NCI-H2196 treated with DMSO at 0.1 percent for 48 hours (cell line): ENCODE results near the gene PLA2G4B.
A peak's percentile ranks its signal among the peaks of the same experiment; 100 is the strongest.

Experiments used
- DNase-seq: peaks from one replicate; lab custom pipeline; 2025; ENCODE audit not compliant: unreplicated experiment; lab: John Stamatoyannopoulos, UW

PLA2G4B gene

DNA sequence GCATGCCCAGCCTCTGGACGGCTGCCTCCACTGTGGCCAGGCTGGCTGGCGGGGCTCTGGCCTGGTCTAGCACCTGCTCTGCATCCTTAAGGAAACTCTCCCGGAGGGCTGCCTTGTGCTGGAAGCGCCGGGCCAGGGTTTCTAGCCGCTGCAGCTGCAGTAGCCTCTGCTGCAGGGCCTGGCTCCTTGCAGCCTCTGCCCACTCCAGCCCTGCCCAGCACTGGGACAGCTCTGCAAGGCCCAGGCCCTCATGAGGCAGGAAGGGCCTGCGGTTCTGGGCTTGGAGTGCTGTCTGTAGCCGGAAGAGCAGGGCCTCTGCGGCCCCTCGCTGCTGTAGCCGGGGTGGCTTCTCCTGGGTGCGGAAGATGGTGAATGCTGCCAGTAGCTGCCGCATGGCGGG lies 47.2 kb downstream of the PLA2G4B start:
- no peak for DNase-seq

GRCh38 chr15:41886741-41887140 lies 48.1 kb downstream of the PLA2G4B start:
- DNase-seq = no peak

DNA sequence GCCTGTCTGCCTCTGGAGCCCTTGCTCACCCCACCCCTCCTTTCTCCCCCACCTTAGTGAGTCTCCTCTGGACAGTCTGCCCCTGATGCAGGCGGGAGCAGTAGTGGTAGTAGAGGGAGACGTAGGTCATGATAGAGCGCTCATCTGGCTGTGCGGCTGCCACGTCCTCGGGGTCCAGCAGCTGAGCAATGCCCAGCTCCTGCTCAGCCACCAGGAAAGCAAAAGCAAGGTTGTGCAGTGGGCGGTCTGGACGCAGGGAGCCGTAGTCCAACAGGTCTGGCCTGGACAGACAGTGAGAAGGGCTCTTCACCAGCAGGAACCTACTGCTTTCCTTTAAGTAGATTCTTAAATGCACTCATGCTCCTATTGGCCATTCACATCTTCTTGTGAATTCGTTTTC lies 48.5 kb downstream of the PLA2G4B start:
- no peak for DNase-seq

DNA sequence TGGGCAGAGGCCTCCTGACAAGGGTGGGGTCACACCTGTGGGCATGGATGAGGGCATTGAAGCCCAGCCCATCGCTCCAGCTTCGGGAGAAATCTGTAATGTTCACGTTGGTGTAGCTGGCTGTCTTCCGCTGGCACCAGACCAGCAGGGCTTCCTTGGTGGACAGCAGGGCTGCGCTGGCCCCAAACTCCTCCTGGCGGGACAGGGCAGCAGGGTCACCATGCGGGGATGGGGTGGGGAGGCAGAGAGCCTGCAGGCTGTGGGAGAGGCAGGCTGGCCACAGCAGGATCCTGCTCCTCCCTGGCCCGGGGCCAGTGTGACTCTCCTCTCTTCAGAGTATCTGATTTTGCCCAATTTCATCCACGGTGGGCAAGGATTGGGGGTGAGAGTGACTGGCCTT lies 49.2 kb downstream of the PLA2G4B start:
- DNase-seq = no peak

GRCh38 chr15:41888662-41889253 lies 50.1 kb downstream of the PLA2G4B start:
- DNase-seq = no peak

DNA sequence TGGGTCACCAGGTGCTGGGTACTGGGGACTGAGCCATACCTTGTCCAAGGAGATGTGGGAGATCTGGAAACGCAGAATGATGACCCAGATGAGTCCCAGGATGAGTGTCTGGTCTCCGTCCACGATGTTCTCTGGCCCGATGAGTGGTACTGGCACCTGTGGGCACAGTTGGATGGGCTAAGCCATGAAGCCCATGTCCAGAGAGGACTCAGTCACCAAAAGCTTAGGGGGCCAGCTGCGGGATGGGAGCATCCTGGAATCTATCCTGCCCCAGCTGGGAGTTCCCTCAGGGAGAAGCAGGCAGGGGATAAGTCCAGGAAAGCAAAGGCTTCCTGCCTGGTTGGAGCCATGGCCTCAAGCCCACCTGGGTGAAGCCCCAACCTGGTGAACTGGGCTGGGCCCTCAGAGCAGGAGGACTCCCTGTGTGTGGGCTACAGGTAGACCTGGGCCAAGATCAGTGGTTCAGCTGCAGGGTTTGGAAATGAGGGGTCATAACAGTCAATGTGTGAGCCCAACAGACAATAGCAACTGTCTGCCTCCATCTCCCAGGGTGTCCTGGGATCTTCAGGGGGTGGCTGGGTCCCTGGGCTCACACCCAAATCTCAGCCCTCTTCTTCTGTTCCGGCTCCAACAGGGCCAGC lies 51.5 kb downstream of the PLA2G4B start:
- DNase-seq = no peak

DNA sequence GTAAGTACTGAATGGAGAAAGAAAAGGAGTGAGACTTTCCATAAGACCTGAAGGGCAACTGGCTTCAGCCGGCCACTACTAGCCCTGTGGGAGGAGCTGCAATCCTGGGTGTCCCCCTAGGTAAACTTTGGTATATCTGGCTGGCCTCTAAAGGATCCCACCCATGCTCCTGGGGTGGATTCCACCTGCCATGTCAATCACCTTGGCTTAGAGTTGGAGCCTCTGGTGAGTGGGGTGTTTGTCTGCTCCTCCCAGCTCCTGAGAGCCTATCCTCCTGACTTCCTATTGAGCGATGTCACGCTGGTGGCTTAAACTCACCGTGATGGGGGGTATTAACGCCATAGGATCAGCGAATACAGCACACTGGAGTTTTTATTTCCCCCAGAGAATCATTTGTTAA lies 52.6 kb downstream of the PLA2G4B start:
- no peak for DNase-seq

- DNase-seq = peak; percentile 58
Observed at GRCh38 chr15:41891946-41892345, 53.3 kb downstream of the PLA2G4B start.

- DNase-seq = peak; percentile 5
Observed at GRCh38 chr15:41892621-41893421, 54.2 kb downstream of the PLA2G4B start.

- no peak for DNase-seq
Observed at GRCh38 chr15:41893422-41894250, 55.0 kb downstream of the PLA2G4B start, which contains the start of gene SPTBN5. TSS of gene SPTBN5 (minus strand) at chr15:41894053. CDS start at chr15:41893497, 556 bp downstream.

GRCh38 chr15:41894251-41894790 lies 55.7 kb downstream of the PLA2G4B start:
- DNase-seq = no peak

DNA sequence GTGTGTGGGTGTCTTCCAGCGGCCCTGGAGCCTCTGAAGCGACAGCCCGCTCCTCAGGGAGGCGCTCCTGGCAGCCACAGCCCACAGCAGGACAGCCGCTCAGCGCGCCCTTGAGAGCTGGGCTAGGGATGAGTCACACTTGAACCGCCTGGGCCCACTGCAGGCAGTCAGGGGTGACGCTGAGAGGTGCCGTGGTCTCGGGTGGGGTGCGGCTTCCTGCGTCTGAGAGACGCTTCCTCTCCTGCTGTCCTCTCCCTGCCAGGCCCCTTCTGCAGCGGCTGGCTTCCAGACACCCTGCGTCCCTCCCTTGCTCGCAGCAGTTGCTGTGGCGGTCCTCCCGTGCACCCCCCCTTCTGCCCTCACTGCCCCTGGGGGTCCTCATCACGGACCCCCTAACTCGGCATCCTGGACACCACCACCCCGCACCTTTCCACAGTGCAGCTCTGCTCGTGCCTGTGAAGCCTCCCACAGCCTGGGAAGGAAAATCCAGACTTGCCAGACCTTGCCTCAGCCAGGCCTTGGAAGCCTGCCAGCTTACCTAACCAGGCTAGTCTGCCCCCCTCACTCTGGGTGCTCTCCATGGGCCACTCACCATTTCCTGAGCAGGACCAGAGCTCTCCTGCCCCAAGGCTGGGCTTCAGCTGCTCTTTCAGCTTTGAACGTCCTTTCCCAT lies 56.3 kb downstream of the PLA2G4B start:
- peak; percentile 12 for DNase-seq

DNA sequence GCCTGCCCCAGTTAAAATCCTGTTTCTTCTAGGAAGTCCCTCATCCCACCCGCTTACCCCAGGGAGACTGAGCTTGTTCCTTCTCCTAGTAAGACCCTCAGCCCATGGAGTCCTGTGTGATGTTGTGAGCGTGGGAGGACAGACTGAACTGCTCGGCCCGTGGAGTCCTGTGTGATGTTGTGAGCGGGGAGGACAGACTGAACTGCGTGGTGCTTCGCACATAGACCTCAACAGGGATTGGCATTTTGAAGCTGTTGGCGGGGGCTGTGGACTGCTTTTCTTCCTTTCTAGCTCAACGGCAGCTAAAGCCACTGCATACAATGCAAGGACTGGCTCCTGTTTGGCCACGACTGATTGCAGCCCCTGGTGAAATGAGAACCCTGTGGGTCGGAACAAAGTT lies 56.8 kb downstream of the PLA2G4B start:
- DNase-seq = no peak

GRCh38 chr15:41895957-41896356 lies 57.3 kb downstream of the PLA2G4B start:
- no peak for DNase-seq

DNA sequence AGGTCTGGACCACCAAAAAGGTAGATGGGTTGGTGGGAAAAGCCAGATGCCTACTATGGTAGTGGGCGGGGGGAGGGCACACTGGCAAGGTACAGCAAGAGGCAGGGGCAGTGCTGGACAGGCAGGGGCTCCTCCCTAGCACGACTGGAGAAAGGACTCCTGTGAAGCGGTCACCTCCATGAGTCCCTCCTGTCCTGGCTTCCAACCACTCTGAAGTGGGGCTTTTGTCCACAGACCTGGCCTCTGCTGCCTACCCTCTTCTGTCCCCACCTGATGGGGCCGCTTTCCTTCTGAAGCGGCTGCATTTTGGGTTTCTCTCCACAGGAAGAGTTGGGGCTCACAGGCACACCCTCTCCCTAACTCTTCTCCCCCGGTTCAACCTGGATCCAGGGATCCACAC lies 57.9 kb downstream of the PLA2G4B start:
- no peak for DNase-seq

DNA sequence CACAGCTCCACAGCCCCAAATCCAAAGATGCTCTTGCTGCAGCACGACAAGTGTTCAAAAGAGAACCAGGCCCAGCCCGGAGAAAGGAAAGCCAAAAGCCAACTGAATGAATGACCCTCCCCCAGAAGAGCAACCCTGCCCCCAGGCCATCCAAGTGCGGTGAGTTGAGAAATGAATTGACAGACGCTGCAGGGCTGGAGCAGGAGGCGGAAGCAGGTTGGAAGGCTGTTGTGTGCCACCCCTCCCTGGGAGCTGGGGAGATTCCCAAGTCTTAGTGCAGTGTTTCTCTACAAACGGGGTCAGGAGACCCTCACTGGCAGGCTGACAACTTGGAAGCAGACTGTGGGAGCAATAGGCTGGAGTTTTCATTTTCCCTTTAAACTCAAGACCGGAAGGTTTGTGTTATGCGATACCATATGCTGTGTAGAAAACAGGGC lies 58.7 kb downstream of the PLA2G4B start:
- no peak for DNase-seq
